Endothelial cell of umbilical vein (primary cell): Measurements from ENCODE around the gene FSTL1. TPM values are rescaled to one million over a fixed set of nuclear protein-coding genes. Genes with fewer than 3 reads are reported as not detected.

Experiments used
- BruUV-seq: library from RNA; stranded (reverse); fragments of 400-500 nt; replicated peaks from 2 replicates; lab custom pipeline; 2021; lab: Mats Ljungman, UMichigan
- CTCF ChIA-PET: fragments of 300-600, 350-600 bp; sonication (Branson Sonifier 250); formaldehyde crosslinking; loops from one replicate; lab custom pipeline; 2021; ENCODE audit warnings: antibody characterized with exemption, inconsistent platforms; lab: Charles Lee
- POLR2A ChIA-PET: fragments of 300-600, 350-600 bp; sonication (Branson Sonifier 250); formaldehyde crosslinking; loops from one replicate; lab custom pipeline; 2021; ENCODE audit warnings: antibody characterized with exemption, inconsistent platforms; lab: Charles Lee
- DNase-seq: peaks from one replicate; pipeline ENCODE4 v3.0.0-alpha.2; 2011; ENCODE audit warnings: low read depth, low spot score
- FAIRE-seq: peaks from 2 replicates; lab custom pipeline; 2011; peaks lifted over from hg19 to GRCh38; lab: Jason Lieb, UNC
- H2AFZ ChIP-seq: 2 replicates; pipeline ENCODE4 v1.6.0; 2012; ENCODE audit warnings: low read depth, low read length, control low read depth, inconsistent platforms
- H3K27ac ChIP-seq: 2 replicates; pipeline ENCODE4 v1.5.1; 2011; ENCODE audit warnings: low read depth, mild to moderate bottlenecking, control low read depth, low read length, moderate library complexity; ENCODE audit not compliant: insufficient read depth
- H3K27me3 ChIP-seq, 2 experiments: 2 replicates each; pipeline versions ENCODE4 v1.6.0 to v1.6.1; 2011; ENCODE audit warnings: low read length in 2 of 2, mixed read lengths in 1 of 2; ENCODE audit not compliant: control insufficient read depth in 2 of 2, insufficient read depth in 2 of 2
- H3K36me3 ChIP-seq, 2 experiments: 2 replicates in 1 of 2; 3 replicates in 1 of 2; pipeline ENCODE4 v1.5.1; 2011; ENCODE audit warnings: low read length in 2 of 2, mild to moderate bottlenecking in 1 of 2, moderate library complexity in 1 of 2; ENCODE audit not compliant: control insufficient read depth in 2 of 2, insufficient read depth in 2 of 2; ENCODE audit errors: extremely low read depth in 1 of 2
- H3K4me1 ChIP-seq: 3 replicates; pipeline ENCODE4 v1.5.1; 2011; ENCODE audit warnings: mild to moderate bottlenecking, low read length; ENCODE audit not compliant: control insufficient read depth, insufficient read depth; ENCODE audit errors: extremely low read depth
- H3K4me2 ChIP-seq: 2 replicates; pipeline ENCODE4 v1.6.1; 2011; ENCODE audit warnings: low read length, control low read depth, mixed read lengths; ENCODE audit not compliant: insufficient read depth
- H3K4me3 ChIP-seq, 3 experiments: fragments of 200-600 bp in 1 of 3; sonication (generic), shearing (Covaris generic) in 1 of 3; replicated peaks in 1 of 3; 2 replicates each; pipeline ENCODE4 v1.5.1; 2011 to 2016; ENCODE audit warnings: control low read depth in 3 of 3, low read length in 3 of 3, mild to moderate bottlenecking in 2 of 3, inconsistent platforms in 1 of 3, low read depth in 1 of 3, moderate library complexity in 1 of 3; ENCODE audit not compliant: insufficient read depth in 1 of 3
- H3K79me2 ChIP-seq: 2 replicates; pipeline ENCODE4 v1.6.0; 2012; ENCODE audit warnings: low read length, inconsistent platforms; ENCODE audit not compliant: control insufficient read depth, insufficient read depth
- H3K9ac ChIP-seq: replicated peaks from 2 replicates; pipeline ENCODE3; 2011; ENCODE audit warnings: low read length, control low read depth; ENCODE audit not compliant: insufficient read depth; ENCODE audit errors: extremely low read depth
- H3K9me1 ChIP-seq: replicated peaks from 3 replicates; pipeline ENCODE4 v1.6.0; 2011; ENCODE audit warnings: mild to moderate bottlenecking, low read length; ENCODE audit not compliant: control insufficient read depth, insufficient read depth; ENCODE audit errors: extremely low read depth
- H3K9me3 ChIP-seq: replicated peaks from 2 replicates; pipeline ENCODE4 v1.5.1; 2012; ENCODE audit warnings: low read length, inconsistent platforms; ENCODE audit not compliant: control insufficient read depth, insufficient read depth
- H4K20me1 ChIP-seq: replicated peaks from 2 replicates; pipeline ENCODE3; 2011; ENCODE audit warnings: mild to moderate bottlenecking, low read length; ENCODE audit not compliant: control insufficient read depth, insufficient read depth; ENCODE audit errors: extremely low read depth
- EZH2 ChIP-seq: IDR thresholded peaks from 2 replicates; pipeline ENCODE4 v1.6.1; 2012; ENCODE audit warnings: borderline replicate concordance, low read depth, mild to moderate bottlenecking, moderate library complexity, low read length, inconsistent platforms; ENCODE audit not compliant: severe bottlenecking
- FOS ChIP-seq: IDR thresholded peaks from 2 replicates; pipeline ENCODE4 v1.6.1; 2011; ENCODE audit warnings: mild to moderate bottlenecking, low read length, moderate library complexity, borderline replicate concordance; ENCODE audit not compliant: insufficient read depth
- GATA2 ChIP-seq: IDR thresholded peaks from 2 replicates; pipeline ENCODE4 v1.7.0; 2011; ENCODE audit warnings: low read depth, mild to moderate bottlenecking, moderate library complexity, mixed read lengths, low read length; ENCODE audit not compliant: insufficient read length, insufficient read depth
- JUN ChIP-seq: IDR thresholded peaks from 2 replicates; pipeline ENCODE4 v1.6.1; 2011; ENCODE audit warnings: borderline replicate concordance, low read depth; ENCODE audit not compliant: insufficient read length, insufficient read depth
- MAX ChIP-seq: IDR thresholded peaks from 2 replicates; pipeline ENCODE4 v1.6.1; 2011; ENCODE audit not compliant: insufficient read depth, insufficient read length
- MYC ChIP-seq: IDR thresholded peaks from one replicate; pipeline ENCODE4 v1.6.1; 2011; ENCODE audit warnings: mild to moderate bottlenecking, low read depth, low read length
- POLR2A ChIP-seq: IDR thresholded peaks from 2 replicates; pipeline ENCODE4 v1.6.1; 2012; ENCODE audit warnings: low read depth, mild to moderate bottlenecking, control low read depth, low read length
- POLR2AphosphoS5 ChIP-seq: IDR thresholded peaks from 2 replicates; pipeline ENCODE4 v1.6.1; 2012; ENCODE audit warnings: low read depth, mild to moderate bottlenecking, control low read depth, low read length, moderate library complexity; ENCODE audit not compliant: insufficient read depth
- dilution Hi-C: fragments of 300-500 bp; cut with MboI; formaldehyde crosslinking; loops from one replicate; pipeline ENCODE4 v1.15.0; 2019; ENCODE audit warnings: low sequenced_read_pairs; ENCODE audit not compliant: extremely low pct_ligation_motif_present
- intact Hi-C: fragments of 100-400 bp; cut with micrococcal nuclease; formaldehyde crosslinking; loops from one replicate; pipeline ENCODE4 v1.10.0; 2022
- polyA plus RNA-seq, 4 experiments: library from polyadenylated mRNA; depleted of rRNA in 3 of 4; stranded (reverse) in 3 of 4; unstranded in 1 of 4; fragments of >200 nt; gene quantifications; 2 replicates each; pipeline versions ENCODE4 v1.2.1 to v1.2.3, GENCODE V29; 2011 to 2012; ENCODE audit warnings: missing spikeins in 1 of 4
- total RNA-seq: library from RNA; stranded (reverse); gene quantifications from 2 replicates; pipeline ENCODE4 v1.2.3, GENCODE V29; 2021
- TF ChIP-seq, protein P1 (sequence below), 2 donors: IDR thresholded peaks; 1 replicate in 1 of 2; 2 replicates in 1 of 2; pipeline ENCODE4 v1.5.1; 2011; ENCODE audit warnings: low read length in 2 of 2, mild to moderate bottlenecking in 2 of 2, moderate library complexity in 2 of 2, control low read depth in 1 of 2, inconsistent platforms in 1 of 2, low read depth in 1 of 2; ENCODE audit not compliant: insufficient read depth in 1 of 2; ENCODE audit errors: extremely low read depth in 1 of 2

Gene FSTL1
- total and polyA plus RNA-seq, 2 donors (not counting 3 experiments of a cell fraction or from before 2014, with no cell fraction given): 235 to 562 TPM

DNA sequence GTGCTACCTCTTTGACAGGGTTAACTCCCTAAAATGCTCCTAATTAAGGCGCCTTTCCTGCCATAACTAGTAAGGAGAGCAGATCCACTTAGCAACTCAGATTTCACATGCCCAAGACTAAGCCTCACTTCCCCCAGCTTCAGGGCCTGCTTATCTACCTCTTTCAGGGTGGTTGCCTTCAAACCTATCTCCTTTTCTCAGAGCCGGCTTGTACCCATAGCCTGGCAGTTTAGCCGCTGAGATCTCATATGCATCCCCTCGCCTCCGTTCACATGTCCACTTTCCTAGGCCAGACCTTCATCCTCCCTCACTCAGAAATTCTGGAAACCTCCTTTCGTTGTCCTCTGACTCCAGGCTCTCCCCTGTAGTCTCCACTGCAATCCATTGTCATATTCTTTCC, 1.0 kb upstream of the FSTL1 start:
- Histone ChIP-seq H3K4me2 (peak overlapping the region; percentile 1), H3K4me1 (peaks cover 22% of the 10 kb centered on the region), H3K27me3 (no peaks in the 10 kb centered on the region), H2AFZ (peak overlapping the region; percentile 74), H4K20me1 (no peaks in the 10 kb centered on the region), H3K27ac (no peak overlapping the region), H3K4me3 (no peak overlapping the region), H3K9ac (no peak overlapping the region), H3K36me3 (no peaks in the 10 kb centered on the region), H3K9me1 (no peaks in the 10 kb centered on the region), H3K9me3 (no peaks in the 10 kb centered on the region), H3K79me2 (peaks cover 38% of the 10 kb centered on the region)
- DNase-seq (no peak), FAIRE-seq (no peak)
- intact Hi-C loops: no loop called here
- TF ChIP-seq POLR2AphosphoS5: no peak
- no peak for TF ChIP-seq FOS
- TF ChIP-seq JUN: no peak
- TF ChIP-seq, protein P1, sequence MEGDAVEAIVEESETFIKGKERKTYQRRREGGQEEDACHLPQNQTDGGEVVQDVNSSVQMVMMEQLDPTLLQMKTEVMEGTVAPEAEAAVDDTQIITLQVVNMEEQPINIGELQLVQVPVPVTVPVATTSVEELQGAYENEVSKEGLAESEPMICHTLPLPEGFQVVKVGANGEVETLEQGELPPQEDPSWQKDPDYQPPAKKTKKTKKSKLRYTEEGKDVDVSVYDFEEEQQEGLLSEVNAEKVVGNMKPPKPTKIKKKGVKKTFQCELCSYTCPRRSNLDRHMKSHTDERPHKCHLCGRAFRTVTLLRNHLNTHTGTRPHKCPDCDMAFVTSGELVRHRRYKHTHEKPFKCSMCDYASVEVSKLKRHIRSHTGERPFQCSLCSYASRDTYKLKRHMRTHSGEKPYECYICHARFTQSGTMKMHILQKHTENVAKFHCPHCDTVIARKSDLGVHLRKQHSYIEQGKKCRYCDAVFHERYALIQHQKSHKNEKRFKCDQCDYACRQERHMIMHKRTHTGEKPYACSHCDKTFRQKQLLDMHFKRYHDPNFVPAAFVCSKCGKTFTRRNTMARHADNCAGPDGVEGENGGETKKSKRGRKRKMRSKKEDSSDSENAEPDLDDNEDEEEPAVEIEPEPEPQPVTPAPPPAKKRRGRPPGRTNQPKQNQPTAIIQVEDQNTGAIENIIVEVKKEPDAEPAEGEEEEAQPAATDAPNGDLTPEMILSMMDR (IDR thresholded peaks at IDR 0.05; ENCODE audit: extremely low read depth in 1 of 2, insufficient read depth in 1 of 2, low read depth in 1 of 2, low read length in 2 of 2): no peak
- no peak for TF ChIP-seq GATA2
- no peak for TF ChIP-seq POLR2A
- no peak for TF ChIP-seq MYC
- TF ChIP-seq EZH2: no peak
- no peak for TF ChIP-seq MAX
- no TSS peak for BruUV-seq
- ChIA-PET CTCF (interaction anchor here (2.1 to 24.8 kb wide), 2 partner anchors 9 to 32 kb away, joined by 5 to 367 read pairs; no protein-coding TSS in a partner anchor), POLR2A (no interaction called here)
- dilution Hi-C loops: no loop called here
